Keratinocyte (primary cell): ENCODE results near the gene UBAP1. TPM values are rescaled to one million over a fixed set of nuclear protein-coding genes. Genes with fewer than 3 reads are reported as not detected.
"Not testable (repeated sequence)": the region's sequence is repeated elsewhere in the genome, so short reads cannot be mapped to it uniquely, and the experiment has no call there.

ENCODE experiments used
- DNase-seq: peaks from one replicate; pipeline ENCODE4 v3.0.0-alpha.2; 2011; ENCODE audit warnings: low read depth, missing footprints, low spot score
- FAIRE-seq: peaks from 2 replicates; lab custom pipeline; 2011; peaks lifted over from hg19 to GRCh38; lab: Jason Lieb, UNC
- H2AFZ ChIP-seq: 2 replicates; pipeline ENCODE4 v1.6.0; 2012; ENCODE audit warnings: low read length, control low read depth, inconsistent platforms; ENCODE audit not compliant: control insufficient read depth
- H3K27ac ChIP-seq: 2 replicates; pipeline ENCODE4 v1.5.1; 2011; ENCODE audit warnings: low read length; ENCODE audit not compliant: control insufficient read depth, insufficient read depth
- H3K27me3 ChIP-seq: 3 replicates; pipeline ENCODE4 v1.6.0; 2011; ENCODE audit warnings: low read length; ENCODE audit not compliant: control insufficient read depth, insufficient read depth; ENCODE audit errors: extremely low read depth
- H3K36me3 ChIP-seq, 2 experiments: 2 replicates in 1 of 2; 3 replicates in 1 of 2; pipeline ENCODE4 v1.5.1; 2011; ENCODE audit warnings: low read length in 2 of 2, mild to moderate bottlenecking in 1 of 2; ENCODE audit not compliant: control insufficient read depth in 2 of 2, insufficient read depth in 2 of 2; ENCODE audit errors: extremely low read depth in 1 of 2
- H3K4me1 ChIP-seq: 3 replicates; pipeline ENCODE4 v1.5.1; 2011; ENCODE audit warnings: low read length; ENCODE audit not compliant: control insufficient read depth, insufficient read depth; ENCODE audit errors: extremely low read depth
- H3K4me2 ChIP-seq: 3 replicates; pipeline ENCODE4 v1.6.0; 2011; ENCODE audit warnings: low read depth, low read length; ENCODE audit not compliant: control insufficient read depth, insufficient read depth; ENCODE audit errors: extremely low read depth
- H3K4me3 ChIP-seq, 3 experiments: fragments of 200-600 bp in 1 of 3; sonication (generic) in 1 of 3; 2 replicates in 2 of 3; 3 replicates in 1 of 3; pipeline ENCODE4 v1.5.1; 2011 to 2016; ENCODE audit warnings: low read length in 3 of 3, mild to moderate bottlenecking in 3 of 3, control low read depth in 2 of 3, inconsistent platforms in 1 of 3, low read depth in 1 of 3, mixed read lengths in 1 of 3, mixed run types in 1 of 3, moderate library complexity in 1 of 3; ENCODE audit not compliant: control insufficient read depth in 2 of 3, insufficient read depth in 2 of 3; ENCODE audit errors: extremely low read depth in 1 of 3
- H3K79me2 ChIP-seq: 2 replicates; pipeline ENCODE4 v1.6.0; 2012; ENCODE audit warnings: low read length; ENCODE audit not compliant: control insufficient read depth, insufficient read depth
- H3K9ac ChIP-seq: 3 replicates; pipeline ENCODE4 v1.6.0; 2011; ENCODE audit warnings: low read length; ENCODE audit not compliant: control insufficient read depth, insufficient read depth; ENCODE audit errors: extremely low read depth
- H3K9me1 ChIP-seq: 3 replicates; pipeline ENCODE4 v1.6.0; 2011; ENCODE audit warnings: low read length; ENCODE audit not compliant: control insufficient read depth, insufficient read depth; ENCODE audit errors: extremely low read depth
- H3K9me3 ChIP-seq: 2 replicates; pipeline ENCODE4 v1.5.1; 2012; ENCODE audit warnings: low read depth, low read length; ENCODE audit not compliant: control insufficient read depth
- H4K20me1 ChIP-seq: 3 replicates; pipeline ENCODE4 v1.6.0; 2011; ENCODE audit warnings: low read length; ENCODE audit not compliant: control insufficient read depth, insufficient read depth; ENCODE audit errors: extremely low read depth
- CTCF ChIP-seq, 3 experiments: IDR thresholded peaks in 1 of 3; conservative IDR thresholded peaks in 1 of 3; optimal IDR thresholded peaks in 1 of 3; 2 replicates in 2 of 3; 3 replicates in 1 of 3; pipeline versions ENCODE3 to v1.5.1; 2011; ENCODE audit warnings: low read length in 3 of 3, mild to moderate bottlenecking in 3 of 3, moderate library complexity in 2 of 3, control low read depth in 1 of 3, inconsistent platforms in 1 of 3; ENCODE audit not compliant: insufficient read depth in 2 of 3; ENCODE audit errors: extremely low read depth in 1 of 3
- EZH2 ChIP-seq: IDR thresholded peaks from one replicate; pipeline ENCODE4 v1.6.1; 2012; ENCODE audit warnings: inconsistent platforms, mild to moderate bottlenecking, low read length, moderate library complexity
- dilution Hi-C: fragments of 300-500 bp; cut with MboI; formaldehyde crosslinking; loops from one replicate; pipeline ENCODE4 v1.7.0; 2020; ENCODE audit warnings: low sequenced_read_pairs; ENCODE audit not compliant: extremely low pct_ligation_motif_present
- polyA plus RNA-seq, 5 experiments: library from polyadenylated mRNA; depleted of rRNA in 3 of 5; stranded (reverse) in 3 of 5; stranded (forward) in 1 of 5; unstranded in 1 of 5; fragments of >200 nt; gene quantifications; 1 replicate in 1 of 5; 2 replicates in 3 of 5; 3 replicates in 1 of 5; pipeline versions ENCODE4 v1.2.1 to v1.2.3, GENCODE V29; 2011 to 2012; ENCODE audit warnings: missing spikeins in 2 of 5, low read depth in 1 of 5, low replicate concordance in 1 of 5

Gene UBAP1
- polyA plus RNA-seq, 1 donor (not counting 4 experiments of a cell fraction or from before 2014, with no cell fraction given): 81.8 TPM

GRCh38 chr9:34242830-34243229, 64.0 kb downstream of the UBAP1 start:
- Histone ChIP-seq H3K4me2 (no peak overlapping the region), H3K36me3 (peaks cover 22 to 45% of the 10 kb centered on the region in 2 experiments)

GRCh38 chr9:34245212-34245611, 66.4 kb downstream of the UBAP1 start:
- H3K27me3 ChIP-seq, DNase-seq, H4K20me1 ChIP-seq, H3K9ac ChIP-seq, H3K9me1 ChIP-seq, H3K4me2 ChIP-seq, H3K4me3 ChIP-seq, dilution Hi-C loops, H2AFZ ChIP-seq, H3K27ac ChIP-seq, H3K9me3 ChIP-seq: not testable (repeated sequence)
- peaks cover 20% of the 10 kb centered on the region for H3K4me1 ChIP-seq
- peaks cover 53% of the 10 kb centered on the region for H3K79me2 ChIP-seq
- peaks cover 27 to 52% of the 10 kb centered on the region in 2 experiments for H3K36me3 ChIP-seq
- peak; percentile 86 for FAIRE-seq

More at GRCh38 chr9:34242830-34243229, 64.0 kb downstream of the UBAP1 start:
- Histone ChIP-seq H3K9ac (no peak overlapping the region), H3K27me3 (no peaks in the 10 kb centered on the region), H3K27ac (no peak overlapping the region), H3K9me1 (no peaks in the 10 kb centered on the region), H3K4me3 (no peak overlapping the region), H3K4me1 (no peaks in the 10 kb centered on the region), H2AFZ (no peak overlapping the region), H3K9me3 (no peaks in the 10 kb centered on the region), H4K20me1 (peaks cover 3% of the 10 kb centered on the region), H3K79me2 (peaks cover 59% of the 10 kb centered on the region)
- DNase-seq: no peak
- dilution Hi-C loops: no loop called here
- FAIRE-seq: no peak
- no peak for TF ChIP-seq EZH2
- no peak for TF ChIP-seq CTCF (optimal IDR thresholded peaks at IDR 0.05 in 1 of 3, IDR thresholded peaks at IDR 0.05 in 1 of 3, conservative IDR thresholded peaks at IDR 0.05 in 1 of 3; ENCODE audit: extremely low read depth in 1 of 3, insufficient read depth in 2 of 3, low read length in 3 of 3)

DNA sequence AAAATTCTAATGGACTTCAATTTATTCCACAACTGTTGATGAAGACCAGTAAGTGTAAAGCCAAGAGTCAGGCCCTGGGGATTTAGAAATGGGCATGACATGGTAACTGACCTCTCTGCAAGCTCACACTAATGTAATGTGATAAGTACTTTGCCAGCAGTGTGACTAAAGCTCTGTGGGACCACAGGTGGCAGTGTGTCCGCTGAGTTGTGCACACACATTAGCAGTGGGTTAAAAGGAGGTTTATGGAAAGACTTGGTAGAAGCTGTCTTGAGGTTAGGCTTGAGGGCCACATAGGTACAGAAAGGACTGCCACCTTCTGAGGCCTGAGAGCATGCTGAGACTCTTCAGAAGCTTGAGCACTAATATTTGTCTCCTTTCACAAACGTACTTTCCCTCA, 67.6 kb downstream of the UBAP1 start:
- no peak overlapping the region for H3K4me3 ChIP-seq
- peaks cover 27 to 48% of the 10 kb centered on the region in 2 experiments for H3K36me3 ChIP-seq
- peaks cover 32% of the 10 kb centered on the region for H3K4me1 ChIP-seq
- H3K27ac ChIP-seq: no peak overlapping the region
- peaks cover 45% of the 10 kb centered on the region for H3K79me2 ChIP-seq
- H2AFZ ChIP-seq: no peak overlapping the region
- no peak overlapping the region for H3K9ac ChIP-seq
- peaks cover 3% of the 10 kb centered on the region for H4K20me1 ChIP-seq
- H3K4me2 ChIP-seq: no peak overlapping the region
- H3K9me1 ChIP-seq: peaks cover 3% of the 10 kb centered on the region
- FAIRE-seq (no peak), DNase-seq (no peak)
- no peak for TF ChIP-seq CTCF (optimal IDR thresholded peaks at IDR 0.05 in 1 of 3, IDR thresholded peaks at IDR 0.05 in 1 of 3, conservative IDR thresholded peaks at IDR 0.05 in 1 of 3; ENCODE audit: extremely low read depth in 1 of 3, insufficient read depth in 2 of 3, low read length in 3 of 3)
- no peak for TF ChIP-seq EZH2
- dilution Hi-C loops: no loop called here
- H3K9me3 ChIP-seq: no peaks in the 10 kb centered on the region
- H3K27me3 ChIP-seq: no peaks in the 10 kb centered on the region

DNA sequence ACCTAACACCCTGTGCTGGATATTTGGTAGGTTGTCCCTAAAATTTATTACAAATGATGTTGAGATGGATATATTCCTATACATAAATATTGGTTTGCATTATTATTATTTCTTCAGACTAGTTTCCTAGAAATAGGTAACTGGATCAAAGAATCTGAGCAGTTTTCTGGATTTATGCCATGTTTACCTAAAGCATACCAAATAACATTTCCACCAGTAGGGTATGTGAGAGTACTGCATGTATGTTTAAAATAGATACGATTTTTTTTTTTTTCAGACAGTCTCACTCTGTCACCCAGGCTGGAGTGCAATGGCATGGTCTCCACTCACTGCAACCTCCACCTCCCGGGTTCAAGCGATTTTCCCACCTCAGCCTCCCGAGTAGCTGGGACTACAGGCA, 68.9 kb downstream of the UBAP1 start:
- not testable (repeated sequence) for DNase-seq

More for the DNA sequence above, 68.9 kb downstream of the UBAP1 start:
- dilution Hi-C loops, FAIRE-seq, H4K20me1 ChIP-seq, H3K27me3 ChIP-seq, H3K27ac ChIP-seq, H3K9me3 ChIP-seq, H3K9me1 ChIP-seq, H3K4me2 ChIP-seq, H3K9ac ChIP-seq, H3K4me3 ChIP-seq, H2AFZ ChIP-seq: not testable (repeated sequence)
- Histone ChIP-seq H3K79me2 (peaks cover 33% of the 10 kb centered on the region), H3K4me1 (peaks cover 45% of the 10 kb centered on the region), H3K36me3 (peaks cover 28 to 50% of the 10 kb centered on the region in 2 experiments)
